Urinary bladder (tissue), 2 donors: Measurements from ENCODE around the gene MAPK8IP2. TPM values are rescaled to one million over a fixed set of nuclear protein-coding genes. Genes with fewer than 3 reads are reported as not detected.

Source experiments
- polyA plus RNA-seq: library from polyadenylated mRNA; stranded (reverse); fragments of 200-250 nt; gene quantifications from one replicate; pipeline ENCODE4 v1.2.3, GENCODE V29; 2013
- total RNA-seq: library from RNA; depleted of rRNA; stranded (reverse); fragments of >200 nt; gene quantifications from one replicate; pipeline ENCODE4 v1.2.3, GENCODE V29; 2014
- donor health status: healthy.

MAPK8IP2 gene
- total and polyA plus RNA-seq, 2 donors: 1.2 to 1.6 TPM

Other genes with a start within 250 kb of the MAPK8IP2 start
- 28.3 TPM for gene SBF1, start 125.8 kb upstream of the MAPK8IP2 start, total RNA-seq
- gene SBF1, start 125.8 kb upstream of the MAPK8IP2 start, polyA plus RNA-seq: 44.8 TPM
- gene ADM2, start 119.2 kb upstream of the MAPK8IP2 start, total RNA-seq: 0.37 TPM
- gene ADM2, start 119.2 kb upstream of the MAPK8IP2 start, polyA plus RNA-seq: 0.11 TPM
- gene MIOX, start 113.9 kb upstream of the MAPK8IP2 start, total RNA-seq: not detected
- not detected for gene MIOX, start 113.9 kb upstream of the MAPK8IP2 start, polyA plus RNA-seq
- gene LMF2, start 93.1 kb upstream of the MAPK8IP2 start, total RNA-seq: 21.4 TPM
- 61.3 TPM for gene LMF2, start 93.1 kb upstream of the MAPK8IP2 start, polyA plus RNA-seq
- 27.5 TPM for gene NCAPH2, start 92.6 kb upstream of the MAPK8IP2 start, total RNA-seq
- gene NCAPH2, start 92.6 kb upstream of the MAPK8IP2 start, polyA plus RNA-seq: 38.4 TPM
- 0.79 TPM for gene SCO2, start 75.2 kb upstream of the MAPK8IP2 start, total RNA-seq
- 3.3 TPM for gene SCO2, start 75.2 kb upstream of the MAPK8IP2 start, polyA plus RNA-seq
- 9.5 TPM for gene TYMP, start 70.8 kb upstream of the MAPK8IP2 start, total RNA-seq
- 84.1 TPM for gene TYMP, start 70.8 kb upstream of the MAPK8IP2 start, polyA plus RNA-seq
- gene KLHDC7B, start 54.9 kb upstream of the MAPK8IP2 start, total RNA-seq: 0.11 TPM
- 0.33 TPM for gene KLHDC7B, start 54.9 kb upstream of the MAPK8IP2 start, polyA plus RNA-seq
- not detected for gene SYCE3, start 37.9 kb upstream of the MAPK8IP2 start, total RNA-seq
- not detected for gene SYCE3, start 37.9 kb upstream of the MAPK8IP2 start, polyA plus RNA-seq
- gene CPT1B, start 22.4 kb upstream of the MAPK8IP2 start, total RNA-seq: 6.2 TPM
- 5.5 TPM for gene CPT1B, start 22.4 kb upstream of the MAPK8IP2 start, polyA plus RNA-seq
- 28.0 TPM for gene CHKB, start 17.9 kb upstream of the MAPK8IP2 start, total RNA-seq
- 45.7 TPM for gene CHKB, start 17.9 kb upstream of the MAPK8IP2 start, polyA plus RNA-seq
- gene ARSA, start 27.4 kb downstream of the MAPK8IP2 start, total RNA-seq: 8.7 TPM
- gene ARSA, start 27.4 kb downstream of the MAPK8IP2 start, polyA plus RNA-seq: 36.3 TPM
- gene SHANK3, start 72.0 kb downstream of the MAPK8IP2 start, total RNA-seq: 8.1 TPM
- gene SHANK3, start 72.0 kb downstream of the MAPK8IP2 start, polyA plus RNA-seq: 18.5 TPM
- gene ACR, start 137.4 kb downstream of the MAPK8IP2 start, total RNA-seq: not detected
- gene ACR, start 137.4 kb downstream of the MAPK8IP2 start, polyA plus RNA-seq: 0.30 TPM
- 9.5 TPM for gene RABL2B, start 182.8 kb downstream of the MAPK8IP2 start, total RNA-seq
- gene RABL2B, start 182.8 kb downstream of the MAPK8IP2 start, polyA plus RNA-seq: 21.0 TPM